Measurements from ENCODE around the gene PARVA. TPM values are rescaled to one million over a fixed set of nuclear protein-coding genes. Genes with fewer than 3 reads are reported as not detected.
"Not testable (repeated sequence)": the region's sequence is repeated elsewhere in the genome, so short reads cannot be mapped to it uniquely, and the experiment has no call there.

The PARVA gene
- total RNA-seq, 1 donor from 2014 or later, result 53.3 TPM

GRCh38 chr11:12356944-12357655 lies 20.3 kb upstream of the PARVA start:
- no peak overlapping the region for H3K27ac Mint-ChIP-seq (ENCODE audit: unreplicated experiment)

GRCh38 chr11:12357697-12358096 lies 19.7 kb upstream of the PARVA start:
- H3K4me1 Mint-ChIP-seq (ENCODE audit: unreplicated experiment); H3K4me3 Mint-ChIP-seq (ENCODE audit: unreplicated experiment); DNase-seq (ENCODE audit: low spot score); H3K9me3 Mint-ChIP-seq (ENCODE audit: unreplicated experiment); H3K36me3 Mint-ChIP-seq (ENCODE audit: low read depth, unreplicated experiment); H3K27me3 Mint-ChIP-seq (ENCODE audit: unreplicated experiment); H3K27ac Mint-ChIP-seq (ENCODE audit: unreplicated experiment): not testable (repeated sequence)

More at GRCh38 chr11:12356944-12357655, 20.3 kb upstream of the PARVA start:
- Mint-ChIP-seq H3K4me1 (ENCODE audit: unreplicated experiment) (no peaks in the 10 kb centered on the region), H3K27me3 (ENCODE audit: unreplicated experiment) (peaks cover 5% of the 10 kb centered on the region), H3K36me3 (ENCODE audit: low read depth, unreplicated experiment) (no peaks in the 10 kb centered on the region), H3K4me3 (ENCODE audit: unreplicated experiment) (no peak overlapping the region), H3K9me3 (ENCODE audit: unreplicated experiment) (no peaks in the 10 kb centered on the region)
- no peak for DNase-seq (ENCODE audit: low spot score)
- no peak for TF ChIP-seq CTCF (IDR thresholded peaks at IDR 0.05; ENCODE audit: unreplicated experiment)

GRCh38 chr11:12358302-12359188 lies 18.8 kb upstream of the PARVA start:
- Mint-ChIP-seq H3K27ac (ENCODE audit: unreplicated experiment) (no peak overlapping the region), H3K9me3 (ENCODE audit: unreplicated experiment) (no peaks in the 10 kb centered on the region), H3K36me3 (ENCODE audit: low read depth, unreplicated experiment) (no peaks in the 10 kb centered on the region), H3K27me3 (ENCODE audit: unreplicated experiment) (peaks cover 9% of the 10 kb centered on the region), H3K4me3 (ENCODE audit: unreplicated experiment) (no peak overlapping the region), H3K4me1 (ENCODE audit: unreplicated experiment) (no peaks in the 10 kb centered on the region)
- no peak for TF ChIP-seq CTCF (IDR thresholded peaks at IDR 0.05; ENCODE audit: unreplicated experiment)
- no peak for DNase-seq (ENCODE audit: low spot score)

GRCh38 chr11:12359761-12360160 lies 17.6 kb upstream of the PARVA start:
- no peaks in the 10 kb centered on the region for H3K9me3 Mint-ChIP-seq (ENCODE audit: unreplicated experiment)
- no peak for TF ChIP-seq CTCF (IDR thresholded peaks at IDR 0.05; ENCODE audit: unreplicated experiment)
- H3K4me1 Mint-ChIP-seq (ENCODE audit: unreplicated experiment), result no peaks in the 10 kb centered on the region
- peaks cover 4% of the 10 kb centered on the region for H3K27me3 Mint-ChIP-seq (ENCODE audit: unreplicated experiment)
- no peak overlapping the region for H3K27ac Mint-ChIP-seq (ENCODE audit: unreplicated experiment)
- no peak for DNase-seq (ENCODE audit: low spot score)
- H3K4me3 Mint-ChIP-seq (ENCODE audit: unreplicated experiment), result no peak overlapping the region
- H3K36me3 Mint-ChIP-seq (ENCODE audit: low read depth, unreplicated experiment), result no peaks in the 10 kb centered on the region

- Mint-ChIP-seq H3K9me3 (ENCODE audit: unreplicated experiment) (no peaks in the 10 kb centered on the region), H3K36me3 (ENCODE audit: low read depth, unreplicated experiment) (no peaks in the 10 kb centered on the region), H3K4me1 (ENCODE audit: unreplicated experiment) (no peaks in the 10 kb centered on the region), H3K27ac (ENCODE audit: unreplicated experiment) (no peak overlapping the region), H3K27me3 (ENCODE audit: unreplicated experiment) (peaks cover 4% of the 10 kb centered on the region), H3K4me3 (ENCODE audit: unreplicated experiment) (no peak overlapping the region)
- DNase-seq (ENCODE audit: low spot score), result no peak
- no peak for TF ChIP-seq CTCF (IDR thresholded peaks at IDR 0.05; ENCODE audit: unreplicated experiment)
Observed at GRCh38 chr11:12361682-12362081, 15.7 kb upstream of the PARVA start.

All from endothelial cell (in vitro differentiated cells).